LNCaP clone FGC (cell line): ENCODE results near the gene POU6F2.
"Not testable (repeated sequence)": the region's sequence is repeated elsewhere in the genome, so short reads cannot be mapped to it uniquely, and the experiment has no call there.

Experiments
- DNase-seq: peaks from one replicate; pipeline ENCODE4 v3.0.0-alpha.2; 2011; ENCODE audit warnings: low read depth
- H3K4me3 ChIP-seq: 2 replicates; pipeline ENCODE4 v1.5.1; 2011; ENCODE audit warnings: mild to moderate bottlenecking, low read depth, low read length, control low read depth
- CTCF ChIP-seq: IDR thresholded peaks from 2 replicates; pipeline ENCODE4 v1.5.1; 2012; ENCODE audit warnings: mild to moderate bottlenecking; ENCODE audit not compliant: control insufficient read depth, insufficient read depth; ENCODE audit errors: extremely low read depth

POU6F2 gene

GRCh38 chr7:38978491-38978890 is 782 bp downstream of the POU6F2 start:
- DNase-seq = no peak
- TF ChIP-seq CTCF = no peak
- H3K4me3 ChIP-seq = no peak overlapping the region

GRCh38 chr7:38992203-38992602 is 14.5 kb downstream of the POU6F2 start:
- DNase-seq = no peak
- no peak for TF ChIP-seq CTCF
- no peak overlapping the region for H3K4me3 ChIP-seq

GRCh38 chr7:39001595-39001994 is 23.9 kb downstream of the POU6F2 start:
- no peak for TF ChIP-seq CTCF
- DNase-seq = no peak
- no peak overlapping the region for H3K4me3 ChIP-seq

- no peak overlapping the region for H3K4me3 ChIP-seq
Measured at GRCh38 chr7:39002755-39003154, 25.0 kb downstream of the POU6F2 start.

GRCh38 chr7:39005036-39005435 is 27.3 kb downstream of the POU6F2 start:
- H3K4me3 ChIP-seq = no peak overlapping the region
- no peak for DNase-seq
- no peak for TF ChIP-seq CTCF

More at GRCh38 chr7:39002755-39003154, 25.0 kb downstream of the POU6F2 start:
- DNase-seq = no peak
- no peak for TF ChIP-seq CTCF

GRCh38 chr7:39005461-39005860 is 27.8 kb downstream of the POU6F2 start:
- no peak for TF ChIP-seq CTCF
- H3K4me3 ChIP-seq = no peak overlapping the region
- no peak for DNase-seq

GRCh38 chr7:39013049-39013939 is 35.6 kb downstream of the POU6F2 start:
- not testable (repeated sequence) for DNase-seq
- peak overlapping the region; percentile 14 for H3K4me3 ChIP-seq
